Erythroblast (primary cell): Measurements from ENCODE around the gene GADD45A.

Experiments used
- GATA1 ChIP-seq: IDR thresholded peaks from 2 replicates; pipeline ENCODE4 v1.6.1; 2011; ENCODE audit warnings: low read depth, mild to moderate bottlenecking, control low read depth, low read length, moderate library complexity
- POLR2A ChIP-seq: IDR thresholded peaks from 2 replicates; pipeline ENCODE4 v1.6.1; 2011; ENCODE audit warnings: mild to moderate bottlenecking, low read length

- no peak for TF ChIP-seq POLR2A
- no peak for TF ChIP-seq GATA1
Observed at GRCh38 chr1:67737875-67738274, 52.9 kb downstream of the GADD45A start.
